Measurements from ENCODE around the gene COQ4. TPM values are rescaled to one million over a fixed set of nuclear protein-coding genes. Genes with fewer than 3 reads are reported as not detected.

COQ4 gene
- total and polyA plus RNA-seq, 2 experiments from 2014 or later, result 35.3 to 37.0 TPM

DNA sequence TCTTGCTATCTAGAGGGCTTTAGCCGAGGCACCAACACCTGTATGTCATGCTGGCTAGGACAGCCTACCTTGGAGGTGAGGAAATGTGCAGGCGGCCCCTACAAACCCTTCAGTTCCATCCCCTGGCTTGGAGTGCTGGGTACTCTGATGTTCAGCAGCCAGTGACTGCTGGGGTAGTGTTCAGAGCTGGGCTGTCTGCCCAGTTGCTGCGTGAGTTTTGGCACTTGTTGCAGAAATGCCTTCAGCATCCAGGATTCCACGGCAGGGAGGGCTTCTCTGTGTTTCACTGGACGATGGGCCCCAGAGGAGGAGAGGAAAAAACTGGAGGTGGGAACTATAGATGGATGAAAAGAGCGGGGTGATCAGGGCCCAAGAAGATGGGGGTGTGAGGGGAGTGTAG lies 36.2 kb upstream of the COQ4 start (continued):
- TF ChIP-seq, protein P1, sequence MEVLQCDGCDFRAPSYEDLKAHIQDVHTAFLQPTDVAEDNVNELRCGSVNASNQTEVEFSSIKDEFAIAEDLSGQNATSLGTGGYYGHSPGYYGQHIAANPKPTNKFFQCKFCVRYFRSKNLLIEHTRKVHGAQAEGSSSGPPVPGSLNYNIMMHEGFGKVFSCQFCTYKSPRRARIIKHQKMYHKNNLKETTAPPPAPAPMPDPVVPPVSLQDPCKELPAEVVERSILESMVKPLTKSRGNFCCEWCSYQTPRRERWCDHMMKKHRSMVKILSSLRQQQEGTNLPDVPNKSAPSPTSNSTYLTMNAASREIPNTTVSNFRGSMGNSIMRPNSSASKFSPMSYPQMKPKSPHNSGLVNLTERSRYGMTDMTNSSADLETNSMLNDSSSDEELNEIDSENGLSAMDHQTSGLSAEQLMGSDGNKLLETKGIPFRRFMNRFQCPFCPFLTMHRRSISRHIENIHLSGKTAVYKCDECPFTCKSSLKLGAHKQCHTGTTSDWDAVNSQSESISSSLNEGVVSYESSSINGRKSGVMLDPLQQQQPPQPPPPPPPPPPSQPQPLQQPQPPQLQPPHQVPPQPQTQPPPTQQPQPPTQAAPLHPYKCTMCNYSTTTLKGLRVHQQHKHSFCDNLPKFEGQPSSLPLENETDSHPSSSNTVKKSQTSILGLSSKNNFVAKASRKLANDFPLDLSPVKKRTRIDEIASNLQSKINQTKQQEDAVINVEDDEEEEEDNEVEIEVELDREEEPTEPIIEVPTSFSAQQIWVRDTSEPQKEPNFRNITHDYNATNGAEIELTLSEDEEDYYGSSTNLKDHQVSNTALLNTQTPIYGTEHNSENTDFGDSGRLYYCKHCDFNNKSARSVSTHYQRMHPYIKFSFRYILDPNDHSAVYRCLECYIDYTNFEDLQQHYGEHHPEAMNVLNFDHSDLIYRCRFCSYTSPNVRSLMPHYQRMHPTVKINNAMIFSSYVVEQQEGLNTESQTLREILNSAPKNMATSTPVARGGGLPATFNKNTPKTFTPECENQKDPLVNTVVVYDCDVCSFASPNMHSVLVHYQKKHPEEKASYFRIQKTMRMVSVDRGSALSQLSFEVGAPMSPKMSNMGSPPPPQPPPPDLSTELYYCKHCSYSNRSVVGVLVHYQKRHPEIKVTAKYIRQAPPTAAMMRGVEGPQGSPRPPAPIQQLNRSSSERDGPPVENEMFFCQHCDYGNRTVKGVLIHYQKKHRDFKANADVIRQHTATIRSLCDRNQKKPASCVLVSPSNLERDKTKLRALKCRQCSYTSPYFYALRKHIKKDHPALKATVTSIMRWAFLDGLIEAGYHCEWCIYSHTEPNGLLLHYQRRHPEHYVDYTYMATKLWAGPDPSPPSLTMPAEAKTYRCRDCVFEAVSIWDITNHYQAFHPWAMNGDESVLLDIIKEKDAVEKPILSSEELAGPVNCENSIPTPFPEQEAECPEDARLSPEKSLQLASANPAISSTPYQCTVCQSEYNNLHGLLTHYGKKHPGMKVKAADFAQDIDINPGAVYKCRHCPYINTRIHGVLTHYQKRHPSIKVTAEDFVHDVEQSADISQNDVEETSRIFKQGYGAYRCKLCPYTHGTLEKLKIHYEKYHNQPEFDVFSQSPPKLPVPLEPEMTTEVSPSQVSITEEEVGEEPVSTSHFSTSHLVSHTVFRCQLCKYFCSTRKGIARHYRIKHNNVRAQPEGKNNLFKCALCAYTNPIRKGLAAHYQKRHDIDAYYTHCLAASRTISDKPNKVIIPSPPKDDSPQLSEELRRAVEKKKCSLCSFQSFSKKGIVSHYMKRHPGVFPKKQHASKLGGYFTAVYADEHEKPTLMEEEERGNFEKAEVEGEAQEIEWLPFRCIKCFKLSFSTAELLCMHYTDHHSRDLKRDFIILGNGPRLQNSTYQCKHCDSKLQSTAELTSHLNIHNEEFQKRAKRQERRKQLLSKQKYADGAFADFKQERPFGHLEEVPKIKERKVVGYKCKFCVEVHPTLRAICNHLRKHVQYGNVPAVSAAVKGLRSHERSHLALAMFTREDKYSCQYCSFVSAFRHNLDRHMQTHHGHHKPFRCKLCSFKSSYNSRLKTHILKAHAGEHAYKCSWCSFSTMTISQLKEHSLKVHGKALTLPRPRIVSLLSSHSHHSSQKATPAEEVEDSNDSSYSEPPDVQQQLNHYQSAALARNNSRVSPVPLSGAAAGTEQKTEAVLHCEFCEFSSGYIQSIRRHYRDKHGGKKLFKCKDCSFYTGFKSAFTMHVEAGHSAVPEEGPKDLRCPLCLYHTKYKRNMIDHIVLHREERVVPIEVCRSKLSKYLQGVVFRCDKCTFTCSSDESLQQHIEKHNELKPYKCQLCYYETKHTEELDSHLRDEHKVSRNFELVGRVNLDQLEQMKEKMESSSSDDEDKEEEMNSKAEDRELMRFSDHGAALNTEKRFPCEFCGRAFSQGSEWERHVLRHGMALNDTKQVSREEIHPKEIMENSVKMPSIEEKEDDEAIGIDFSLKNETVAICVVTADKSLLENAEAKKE (CRISPR knock-in tag; IDR thresholded peaks at IDR 0.05), result no peak
- TF ChIP-seq, protein P2, sequence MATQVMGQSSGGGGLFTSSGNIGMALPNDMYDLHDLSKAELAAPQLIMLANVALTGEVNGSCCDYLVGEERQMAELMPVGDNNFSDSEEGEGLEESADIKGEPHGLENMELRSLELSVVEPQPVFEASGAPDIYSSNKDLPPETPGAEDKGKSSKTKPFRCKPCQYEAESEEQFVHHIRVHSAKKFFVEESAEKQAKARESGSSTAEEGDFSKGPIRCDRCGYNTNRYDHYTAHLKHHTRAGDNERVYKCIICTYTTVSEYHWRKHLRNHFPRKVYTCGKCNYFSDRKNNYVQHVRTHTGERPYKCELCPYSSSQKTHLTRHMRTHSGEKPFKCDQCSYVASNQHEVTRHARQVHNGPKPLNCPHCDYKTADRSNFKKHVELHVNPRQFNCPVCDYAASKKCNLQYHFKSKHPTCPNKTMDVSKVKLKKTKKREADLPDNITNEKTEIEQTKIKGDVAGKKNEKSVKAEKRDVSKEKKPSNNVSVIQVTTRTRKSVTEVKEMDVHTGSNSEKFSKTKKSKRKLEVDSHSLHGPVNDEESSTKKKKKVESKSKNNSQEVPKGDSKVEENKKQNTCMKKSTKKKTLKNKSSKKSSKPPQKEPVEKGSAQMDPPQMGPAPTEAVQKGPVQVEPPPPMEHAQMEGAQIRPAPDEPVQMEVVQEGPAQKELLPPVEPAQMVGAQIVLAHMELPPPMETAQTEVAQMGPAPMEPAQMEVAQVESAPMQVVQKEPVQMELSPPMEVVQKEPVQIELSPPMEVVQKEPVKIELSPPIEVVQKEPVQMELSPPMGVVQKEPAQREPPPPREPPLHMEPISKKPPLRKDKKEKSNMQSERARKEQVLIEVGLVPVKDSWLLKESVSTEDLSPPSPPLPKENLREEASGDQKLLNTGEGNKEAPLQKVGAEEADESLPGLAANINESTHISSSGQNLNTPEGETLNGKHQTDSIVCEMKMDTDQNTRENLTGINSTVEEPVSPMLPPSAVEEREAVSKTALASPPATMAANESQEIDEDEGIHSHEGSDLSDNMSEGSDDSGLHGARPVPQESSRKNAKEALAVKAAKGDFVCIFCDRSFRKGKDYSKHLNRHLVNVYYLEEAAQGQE (IDR thresholded peaks at IDR 0.05; ENCODE audit: unreplicated experiment), result no peak
- TF ChIP-seq EZH2phosphoT487 (IDR thresholded peaks at IDR 0.05; ENCODE audit: unreplicated experiment), result no peak
- TF ChIP-seq, protein P3, sequence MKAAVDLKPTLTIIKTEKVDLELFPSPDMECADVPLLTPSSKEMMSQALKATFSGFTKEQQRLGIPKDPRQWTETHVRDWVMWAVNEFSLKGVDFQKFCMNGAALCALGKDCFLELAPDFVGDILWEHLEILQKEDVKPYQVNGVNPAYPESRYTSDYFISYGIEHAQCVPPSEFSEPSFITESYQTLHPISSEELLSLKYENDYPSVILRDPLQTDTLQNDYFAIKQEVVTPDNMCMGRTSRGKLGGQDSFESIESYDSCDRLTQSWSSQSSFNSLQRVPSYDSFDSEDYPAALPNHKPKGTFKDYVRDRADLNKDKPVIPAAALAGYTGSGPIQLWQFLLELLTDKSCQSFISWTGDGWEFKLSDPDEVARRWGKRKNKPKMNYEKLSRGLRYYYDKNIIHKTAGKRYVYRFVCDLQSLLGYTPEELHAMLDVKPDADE (IDR thresholded peaks at IDR 0.05), result no peak
- TF ChIP-seq STAT1 (IDR thresholded peaks at IDR 0.05; ENCODE audit: unreplicated experiment), result no peak
- no peak for TF ChIP-seq ZNF114 (CRISPR knock-in tag; IDR thresholded peaks at IDR 0.05)
